IPS-20b (cell line): ENCODE results near the gene SEL1L.

Source experiments
- H3K27ac ChIP-seq: one replicate; pipeline ENCODE4 v1.5.1; 2013; ENCODE audit warnings: low read length
- H3K27me3 ChIP-seq: 2 replicates; pipeline ENCODE4 v1.6.1; 2013; ENCODE audit warnings: mild to moderate bottlenecking, low read length, inconsistent platforms; ENCODE audit not compliant: insufficient read depth
- H3K36me3 ChIP-seq: 2 replicates; pipeline ENCODE4 v1.6.1; 2013; ENCODE audit warnings: low read depth, mild to moderate bottlenecking, inconsistent platforms, low read length, moderate library complexity; ENCODE audit not compliant: insufficient read depth
- H3K4me1 ChIP-seq: 2 replicates; pipeline ENCODE4 v1.6.1; 2013; ENCODE audit warnings: mild to moderate bottlenecking, control low read depth, inconsistent platforms, low read length, moderate library complexity; ENCODE audit not compliant: insufficient read depth
- H3K4me3 ChIP-seq: 2 replicates; pipeline ENCODE4 v1.5.1; 2013; ENCODE audit warnings: mild to moderate bottlenecking, low read length, inconsistent platforms
- H3K9ac ChIP-seq: 2 replicates; pipeline ENCODE4 v1.6.1; 2013; ENCODE audit warnings: low read depth, mild to moderate bottlenecking, inconsistent platforms, low read length, moderate library complexity
- H3K9me3 ChIP-seq: 2 replicates; pipeline ENCODE4 v1.6.1; 2013; ENCODE audit warnings: mild to moderate bottlenecking, low read depth, low read length, inconsistent platforms; ENCODE audit not compliant: insufficient read depth

The SEL1L gene

DNA sequence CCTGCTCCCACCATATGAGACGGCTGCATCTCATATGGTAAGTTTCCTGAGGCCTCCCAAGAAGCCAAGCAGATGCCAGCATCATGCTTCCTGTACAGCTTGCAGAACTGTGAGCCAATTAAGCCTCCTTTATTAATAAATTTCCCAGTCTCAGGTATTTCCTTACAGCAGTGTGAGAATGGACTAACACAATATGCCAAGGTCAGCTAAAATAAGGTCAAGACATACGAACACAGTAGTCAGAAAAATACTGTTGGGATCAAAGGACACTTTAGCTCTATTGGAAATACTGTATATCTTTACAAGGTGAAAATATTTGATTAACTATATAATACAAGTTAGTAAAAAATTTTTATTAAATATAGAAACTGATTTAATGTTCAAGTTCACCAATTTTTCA, 28.8 kb downstream of the SEL1L start:
- Histone ChIP-seq H3K9me3 (no peaks in the 10 kb centered on the region), H3K4me3 (no peak overlapping the region), H3K4me1 (no peaks in the 10 kb centered on the region), H3K36me3 (peaks cover 50% of the 10 kb centered on the region; the same call in 1 of the 2 replicates), H3K9ac (no peak overlapping the region), H3K27me3 (no peaks in the 10 kb centered on the region), H3K27ac (no peak overlapping the region)

DNA sequence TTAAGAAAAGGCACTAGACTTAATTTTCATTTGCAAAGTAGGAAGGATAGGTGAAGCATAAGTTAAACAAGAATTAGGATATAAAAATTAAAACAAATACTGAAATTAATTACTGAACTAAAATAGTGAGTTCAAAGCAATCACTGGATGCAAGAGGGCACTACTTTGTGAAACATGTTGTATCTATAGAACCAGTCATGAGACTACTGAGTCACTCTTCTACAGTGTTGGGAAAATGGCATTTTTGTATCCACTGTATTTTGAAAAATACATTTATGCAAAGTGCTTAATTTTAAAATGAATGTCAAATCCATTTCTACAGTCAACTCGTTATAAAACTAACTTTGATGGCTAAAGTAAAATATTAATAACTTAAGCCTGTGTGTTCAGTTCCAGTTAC, 47.9 kb downstream of the SEL1L start:
- peaks cover 70% of the 10 kb centered on the region for H3K36me3 ChIP-seq
- H3K27me3 ChIP-seq, result no peaks in the 10 kb centered on the region
- no peak overlapping the region for H3K9ac ChIP-seq
- no peak overlapping the region for H3K4me3 ChIP-seq
- H3K9me3 ChIP-seq, result no peaks in the 10 kb centered on the region
- H3K4me1 ChIP-seq, result no peaks in the 10 kb centered on the region
- no peak overlapping the region for H3K27ac ChIP-seq

DNA sequence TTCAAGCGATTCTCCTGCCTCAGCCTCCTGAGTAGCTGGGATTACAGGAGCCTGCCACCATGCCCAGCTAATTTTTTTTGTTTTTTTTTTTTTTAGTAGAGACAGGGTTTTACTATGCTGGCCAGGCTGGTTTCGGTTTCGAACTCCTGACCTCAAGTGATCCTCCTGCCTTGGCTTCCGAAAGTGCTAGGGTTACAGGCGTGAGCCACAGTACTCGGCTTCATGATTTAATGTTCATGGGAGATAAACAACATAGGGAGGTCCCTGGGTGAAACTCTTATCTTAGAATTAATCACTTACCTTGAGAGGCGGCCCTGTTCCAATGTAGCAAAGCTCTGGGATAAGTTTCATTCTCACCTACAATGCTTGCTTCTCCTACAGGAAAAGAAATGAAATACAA, 48.3 kb downstream of the SEL1L start:
- no peak overlapping the region for H3K9ac ChIP-seq
- no peaks in the 10 kb centered on the region for H3K9me3 ChIP-seq
- no peaks in the 10 kb centered on the region for H3K27me3 ChIP-seq
- peaks cover 70% of the 10 kb centered on the region for H3K36me3 ChIP-seq
- no peak overlapping the region for H3K4me3 ChIP-seq
- no peak overlapping the region for H3K27ac ChIP-seq
- no peaks in the 10 kb centered on the region for H3K4me1 ChIP-seq

DNA sequence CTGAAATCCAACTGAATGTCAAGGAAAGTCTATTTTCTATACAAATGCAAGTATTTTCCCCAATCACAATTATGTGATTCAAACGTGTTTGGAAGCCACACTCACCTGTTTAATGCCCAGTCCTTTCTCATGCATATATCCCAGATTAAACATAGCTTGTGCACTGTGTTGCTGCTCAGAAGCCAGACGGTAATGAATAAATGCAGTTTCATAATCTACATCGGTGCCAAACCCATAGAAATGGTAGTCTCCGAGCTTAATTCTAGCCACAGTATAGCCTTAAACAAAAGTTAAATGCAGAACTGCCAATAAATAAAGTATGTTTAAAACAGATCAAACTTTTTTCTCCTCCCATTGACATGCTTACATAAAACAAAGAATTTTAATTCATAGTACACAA, 49.5 kb downstream of the SEL1L start:
- Histone ChIP-seq H3K9me3 (no peaks in the 10 kb centered on the region), H3K9ac (no peak overlapping the region), H3K36me3 (peaks cover 69% of the 10 kb centered on the region), H3K27me3 (no peaks in the 10 kb centered on the region), H3K27ac (no peak overlapping the region), H3K4me1 (no peaks in the 10 kb centered on the region), H3K4me3 (no peak overlapping the region)

DNA sequence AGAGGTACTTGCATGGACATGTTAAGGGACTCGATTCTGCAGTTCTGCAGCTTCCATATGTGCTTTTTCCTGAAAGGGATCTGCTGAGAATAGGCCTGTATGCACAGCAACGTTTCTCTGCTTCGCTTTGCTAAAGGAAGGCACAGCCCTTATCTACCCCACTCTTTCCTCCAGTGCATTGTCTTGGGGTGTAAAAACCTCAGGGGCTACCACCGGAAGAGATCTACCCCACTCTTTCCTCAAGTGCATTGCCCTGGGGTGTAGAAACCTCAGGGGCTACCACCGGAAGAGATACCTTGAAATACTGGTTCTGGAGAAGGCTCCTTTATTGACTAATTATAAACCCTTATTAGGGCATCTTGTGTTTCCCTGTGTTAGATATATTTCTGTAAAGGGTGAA, 52.9 kb downstream of the SEL1L start:
- H3K27me3 ChIP-seq, result no peaks in the 10 kb centered on the region
- no peak overlapping the region for H3K4me3 ChIP-seq
- H3K4me1 ChIP-seq, result no peaks in the 10 kb centered on the region
- H3K27ac ChIP-seq, result no peak overlapping the region
- no peak overlapping the region for H3K9ac ChIP-seq
- no peaks in the 10 kb centered on the region for H3K9me3 ChIP-seq
- H3K36me3 ChIP-seq, result peaks cover 68% of the 10 kb centered on the region

DNA sequence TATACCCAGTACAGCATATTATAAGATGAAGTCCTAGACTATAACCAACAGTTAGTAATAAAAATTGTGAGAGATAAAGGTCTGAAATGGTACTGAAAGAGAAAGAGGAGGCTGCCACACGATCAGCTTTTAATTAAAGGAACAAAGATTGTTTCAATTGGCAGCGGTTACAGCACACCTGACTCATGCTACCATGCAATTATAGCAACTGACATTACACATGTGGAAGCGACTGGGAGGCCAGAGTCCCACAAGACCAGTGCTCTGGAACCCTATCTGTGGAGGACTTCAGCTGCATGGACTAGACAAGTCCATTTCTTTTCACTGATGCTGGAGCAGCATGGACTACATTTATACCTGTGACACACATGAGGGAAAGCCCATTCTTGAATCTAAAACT, 55.2 kb downstream of the SEL1L start:
- Histone ChIP-seq H3K36me3 (peaks cover 56% of the 10 kb centered on the region), H3K9me3 (no peaks in the 10 kb centered on the region), H3K27ac (no peak overlapping the region), H3K4me3 (no peak overlapping the region), H3K27me3 (no peaks in the 10 kb centered on the region), H3K4me1 (no peaks in the 10 kb centered on the region), H3K9ac (no peak overlapping the region)

DNA sequence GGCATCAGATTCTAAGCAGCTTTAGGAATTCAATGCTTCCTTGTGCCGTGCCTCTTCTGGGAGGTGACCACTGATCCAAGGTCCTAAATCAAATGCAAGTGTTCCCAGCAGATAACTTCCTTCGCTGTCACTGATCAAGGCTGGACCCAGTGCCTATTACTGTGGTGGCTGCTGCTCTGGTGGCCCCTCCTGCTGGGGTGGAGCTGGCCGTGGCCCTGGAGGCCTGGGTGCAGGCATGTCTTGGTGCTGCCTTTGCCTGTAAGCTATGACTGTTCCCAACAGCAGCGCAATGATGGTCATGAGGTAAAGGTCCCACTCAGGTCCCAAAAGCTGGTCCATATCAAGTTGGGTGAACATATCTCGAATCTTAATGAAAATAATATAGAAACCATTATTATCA, 56.8 kb downstream of the SEL1L start:
- Histone ChIP-seq H3K9me3 (no peaks in the 10 kb centered on the region), H3K27ac (no peak overlapping the region), H3K36me3 (peaks cover 49% of the 10 kb centered on the region), H3K9ac (no peak overlapping the region), H3K4me1 (no peaks in the 10 kb centered on the region), H3K4me3 (no peak overlapping the region), H3K27me3 (no peaks in the 10 kb centered on the region)

DNA sequence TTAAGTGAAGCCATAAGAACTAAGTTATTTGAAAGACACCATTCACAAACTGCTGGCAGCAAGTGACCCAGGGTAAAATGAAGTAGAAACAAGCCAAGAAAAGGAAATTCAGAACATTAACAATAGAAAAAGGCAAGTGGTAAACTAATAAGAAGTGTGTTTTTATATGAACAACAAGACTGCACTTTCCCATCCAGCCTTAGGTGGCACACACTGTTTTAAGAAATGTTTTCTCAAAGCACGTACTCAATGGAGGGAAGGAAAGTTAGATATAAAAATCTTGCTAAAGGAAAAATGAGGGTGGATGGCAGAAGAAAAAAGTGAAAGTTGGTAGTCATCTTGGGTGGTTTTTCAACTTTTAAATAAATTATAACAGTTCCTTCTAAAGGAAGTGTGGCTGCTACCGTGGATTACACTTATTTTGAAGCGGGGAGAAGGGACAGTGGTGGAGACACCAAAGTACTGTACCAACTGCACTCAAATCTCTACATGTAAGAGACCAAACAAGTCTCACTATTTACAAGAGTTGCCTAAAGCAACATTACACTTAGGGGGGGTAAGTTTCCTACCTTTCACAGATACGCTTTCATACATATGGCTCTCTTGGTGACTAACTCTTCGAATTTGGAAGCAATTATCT, 58.8 kb downstream of the SEL1L start:
- Histone ChIP-seq H3K36me3 (peaks cover 48% of the 10 kb centered on the region), H3K9ac (no peak overlapping the region), H3K27ac (no peak overlapping the region), H3K4me1 (no peaks in the 10 kb centered on the region), H3K9me3 (no peaks in the 10 kb centered on the region), H3K27me3 (no peaks in the 10 kb centered on the region), H3K4me3 (no peak overlapping the region)

DNA sequence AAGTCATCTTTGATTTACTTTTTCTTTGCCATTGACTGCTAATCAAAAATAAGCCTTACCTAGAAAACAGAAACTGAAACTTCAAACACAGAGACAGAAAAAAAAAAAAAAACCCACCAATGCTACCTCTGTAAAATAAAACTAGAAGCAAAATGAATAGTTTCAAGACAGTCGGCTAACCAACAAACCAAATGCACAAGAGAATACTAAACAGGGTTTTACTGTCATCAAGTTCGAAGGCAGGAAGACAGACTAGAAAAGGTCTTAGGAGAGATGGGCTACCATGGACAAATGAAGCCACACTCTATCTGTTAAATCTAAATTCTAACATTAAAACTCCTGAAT, 59.5 kb downstream of the SEL1L start:
- H3K27me3 ChIP-seq, result no peaks in the 10 kb centered on the region
- H3K27ac ChIP-seq, result no peak overlapping the region
- no peaks in the 10 kb centered on the region for H3K9me3 ChIP-seq
- H3K9ac ChIP-seq, result no peak overlapping the region
- peaks cover 42% of the 10 kb centered on the region for H3K36me3 ChIP-seq
- no peaks in the 10 kb centered on the region for H3K4me1 ChIP-seq
- H3K4me3 ChIP-seq, result no peak overlapping the region

DNA sequence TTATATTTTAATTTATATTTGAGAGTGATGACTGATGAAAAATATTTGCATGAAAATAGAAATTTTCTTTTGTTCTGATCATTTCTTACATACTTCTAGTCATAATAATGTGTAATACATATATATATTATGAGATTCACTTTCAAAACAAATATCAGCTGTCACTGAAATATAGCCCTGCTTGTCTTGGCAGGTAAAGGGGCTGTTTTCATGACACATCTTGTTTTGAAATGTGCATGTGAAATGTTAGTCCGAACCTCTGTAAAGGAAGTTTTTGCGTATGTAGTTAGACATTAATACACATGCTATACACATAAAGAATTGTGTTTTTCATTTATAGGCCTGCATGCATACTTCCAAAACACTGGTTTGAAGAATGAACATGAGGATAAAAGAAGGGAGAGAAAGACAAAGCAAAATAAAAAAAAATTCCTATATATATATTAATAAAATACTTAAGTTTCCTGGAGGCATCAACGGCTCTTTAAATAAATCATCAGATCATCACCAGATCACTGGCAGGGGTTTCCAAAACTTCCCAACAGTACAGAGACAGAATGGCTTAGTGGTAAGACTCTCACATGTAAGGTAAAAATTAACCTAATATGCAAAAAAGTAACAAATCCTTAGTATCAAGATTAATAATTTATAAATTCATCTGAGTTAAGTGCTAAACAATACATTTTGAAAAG, 60.1 kb downstream of the SEL1L start:
- Histone ChIP-seq H3K27ac (no peak overlapping the region), H3K27me3 (no peaks in the 10 kb centered on the region), H3K4me3 (no peak overlapping the region), H3K9ac (no peak overlapping the region), H3K4me1 (no peaks in the 10 kb centered on the region), H3K36me3 (peaks cover 36% of the 10 kb centered on the region), H3K9me3 (no peaks in the 10 kb centered on the region)

DNA sequence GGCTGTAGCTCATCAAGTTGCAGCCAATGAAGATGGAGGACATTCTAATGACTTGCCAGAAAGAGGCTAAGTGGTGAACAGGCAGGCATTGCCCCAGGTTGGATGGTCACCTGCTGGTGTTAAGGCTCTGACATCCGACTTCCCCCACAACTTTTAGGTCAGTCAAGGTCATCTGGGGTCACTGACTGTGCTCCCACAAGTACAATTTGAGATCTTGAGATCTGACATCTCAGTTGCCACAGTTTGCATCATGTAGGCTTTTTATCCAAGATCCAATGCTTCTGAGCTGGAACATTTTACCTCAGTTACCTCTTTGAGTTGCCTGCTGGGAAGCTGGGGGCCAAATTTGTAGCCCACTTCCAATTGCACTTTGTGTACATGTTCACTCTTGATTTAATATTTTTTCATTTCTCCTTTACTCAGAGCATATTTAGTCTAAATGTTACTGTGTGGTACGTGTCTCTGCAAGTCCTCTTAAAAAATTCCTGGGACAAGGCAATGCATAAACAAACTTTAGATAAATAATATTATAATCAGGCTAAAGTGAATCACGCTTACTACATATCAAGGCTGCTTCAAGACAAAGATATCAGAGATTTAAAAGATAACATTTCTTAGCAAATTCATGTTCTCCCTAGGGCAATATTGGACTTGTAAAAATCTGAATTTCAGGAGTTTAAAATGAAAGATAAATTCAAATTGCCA, 61.4 kb downstream of the SEL1L start:
- Histone ChIP-seq H3K4me1 (no peaks in the 10 kb centered on the region), H3K9ac (no peak overlapping the region), H3K9me3 (no peaks in the 10 kb centered on the region), H3K36me3 (peaks cover 25% of the 10 kb centered on the region), H3K27me3 (no peaks in the 10 kb centered on the region), H3K4me3 (no peak overlapping the region), H3K27ac (no peak overlapping the region)

DNA sequence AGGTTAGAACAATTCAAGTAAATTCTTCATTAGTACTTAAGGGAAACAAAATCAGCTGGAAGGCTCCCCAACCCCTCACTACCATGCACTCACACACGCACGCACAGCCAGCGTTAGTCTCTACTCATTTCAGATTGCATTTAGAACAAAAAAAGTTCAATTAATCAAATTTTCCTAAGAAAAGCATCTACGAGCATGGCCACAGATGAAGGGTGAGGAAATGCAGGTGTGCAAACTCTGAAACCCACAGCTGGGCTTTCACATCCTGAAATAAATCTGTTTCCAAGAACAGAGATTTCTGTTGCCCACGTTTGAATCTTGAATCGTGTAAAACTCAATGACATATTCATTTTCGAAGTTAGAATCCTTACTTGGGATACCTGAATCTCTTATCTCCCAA, 62.6 kb downstream of the SEL1L start:
- no peak overlapping the region for H3K9ac ChIP-seq
- H3K9me3 ChIP-seq, result no peaks in the 10 kb centered on the region
- no peaks in the 10 kb centered on the region for H3K4me1 ChIP-seq
- no peak overlapping the region for H3K4me3 ChIP-seq
- H3K27ac ChIP-seq, result no peak overlapping the region
- H3K36me3 ChIP-seq, result peaks cover 13% of the 10 kb centered on the region
- no peaks in the 10 kb centered on the region for H3K27me3 ChIP-seq
